K562 (cell line): Measurements from ENCODE around the gene GRAMD1B. TPM values are rescaled to one million over a fixed set of nuclear protein-coding genes. Genes with fewer than 3 reads are reported as not detected.

Source experiments
- BRF1 ChIP-seq: IDR thresholded peaks from 3 replicates; pipeline ENCODE4 v1.6.1; 2011; ENCODE audit warnings: borderline replicate concordance, mild to moderate bottlenecking; ENCODE audit not compliant: insufficient read length; ENCODE audit errors: extremely low read depth
- CHAMP1 ChIP-seq: fragments of 450-650 bp; IDR thresholded peaks from 2 replicates; pipeline ENCODE4 v1.6.1; 2016; ENCODE audit warnings: mild to moderate bottlenecking
- CREBBP ChIP-seq: IDR thresholded peaks from one replicate; pipeline ENCODE4 v1.6.1; 2012; ENCODE audit warnings: low read depth, mild to moderate bottlenecking, control low read depth, inconsistent platforms, low read length
- ELF1 ChIP-seq: fragments of 200-800 bp; sonication (Bioruptor generic); IDR thresholded peaks from 2 replicates; pipeline ENCODE4 v1.6.1; 2016; ENCODE audit warnings: missing genetic modification characterization, missing compliant biosample characterization
- NR0B1 ChIP-seq: fragments of 450-650 bp; IDR thresholded peaks from one replicate; pipeline ENCODE4 v1.6.1; 2018; ENCODE audit warnings: mild to moderate bottlenecking, moderate library complexity; ENCODE audit not compliant: partially characterized antibody
- PRPF4 ChIP-seq: fragments of 200-400 bp; formaldehyde crosslinking; IDR thresholded peaks from one replicate; pipeline ENCODE4 v1.6.1; 2017; ENCODE audit warnings: low read length, low read depth, mild to moderate bottlenecking; ENCODE audit not compliant: insufficient read depth, poor library complexity, severe bottlenecking
- polyA plus RNA-seq, 8 experiments: library from polyadenylated mRNA; depleted of rRNA in 4 of 8; stranded (reverse) in 5 of 8; unstranded in 3 of 8; fragments of >200 nt; fragmentation: Nextera tagmentation in 2 of 8; fragmentation: Illumina TruSeq in 1 of 8; extraction: Ambion mirVana in 2 of 8; extraction: Trizol in 1 of 8; gene quantifications; 2 replicates each; pipeline versions ENCODE4 v1.2.1 to v1.2.3, GENCODE V29; 2011 to 2014; ENCODE audit warnings: inconsistent platforms in 1 of 8, missing spikeins in 1 of 8
- total RNA-seq, 7 experiments: library from RNA; depleted of rRNA in 6 of 7; stranded (reverse); fragments of >200 nt in 6 of 7; fragmentation: Illumina TruSeq in 2 of 7; extraction: Trizol in 2 of 7; gene quantifications; 2 replicates each; pipeline versions ENCODE4 v1.2.1 to v1.2.3, GENCODE V29; 2011 to 2021; ENCODE audit warnings: low replicate concordance in 1 of 7

The GRAMD1B gene
- total and polyA plus RNA-seq, 9 of the 15 experiments (the other 6 are each of a cell fraction or from before 2014, with no cell fraction given) = 0.31 TPM; not detected in 8

GRCh38 chr11:123381817-123382554 lies 48.1 kb upstream of the GRAMD1B start (continued):
- TF ChIP-seq CHAMP1 (no peak), CREBBP (no peak), BRF1 (no peak), PRPF4 (no peak), NR0B1 (no peak), ELF1 (no peak)
- TF ChIP-seq, all 486 proteins: peak for 0
